GM12874 (cell line): Measurements from ENCODE around the gene UGCG.

Experiments
- TF ChIP-seq, protein P1 (sequence below): IDR thresholded peaks from 2 replicates; pipeline ENCODE4 v1.5.1; 2011; ENCODE audit warnings: low read depth, mild to moderate bottlenecking, control low read depth, low read length, moderate library complexity; ENCODE audit not compliant: insufficient read depth

UGCG gene

DNA sequence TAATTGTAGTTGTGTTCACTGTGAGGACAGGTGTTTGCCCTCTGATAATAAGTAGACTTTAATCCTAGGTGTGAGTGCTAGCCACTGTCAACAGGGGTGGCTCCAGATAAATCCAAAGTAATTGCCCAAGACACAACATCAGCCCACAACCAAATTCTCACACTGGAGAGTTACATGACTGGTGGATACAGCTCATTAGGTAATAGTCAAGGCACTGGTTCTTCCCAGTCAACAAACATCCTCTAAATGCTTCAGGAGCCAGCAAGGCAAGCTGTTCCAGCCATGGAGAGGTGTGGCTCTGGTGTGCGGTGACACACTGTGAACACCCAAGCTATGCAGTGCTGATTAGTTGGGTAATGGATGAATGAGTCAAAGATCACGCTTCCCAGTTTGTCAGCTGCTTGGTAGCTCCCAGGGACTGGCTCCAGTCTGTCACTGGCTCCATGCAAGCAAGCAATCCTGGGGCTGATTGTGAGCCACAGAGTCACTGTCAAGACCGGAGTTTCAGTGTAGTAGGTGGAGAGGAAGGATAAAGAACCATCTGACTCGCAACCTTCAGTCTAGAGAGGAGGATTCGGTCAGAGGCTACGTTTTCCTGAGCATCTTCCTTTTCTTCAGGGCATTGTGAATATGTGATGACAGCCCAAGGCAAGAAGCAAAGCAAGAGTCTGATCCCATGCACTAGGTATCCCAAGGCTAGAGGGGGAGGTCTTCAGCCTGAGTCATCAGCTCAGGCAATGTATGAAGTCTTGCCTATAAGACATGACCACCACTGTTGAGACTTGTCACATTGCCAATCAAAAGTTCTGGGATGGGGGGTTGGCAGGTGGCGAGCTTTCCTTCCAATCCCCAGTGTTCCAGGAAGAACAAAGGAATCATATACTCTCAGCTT, 63.1 kb downstream of the UGCG start:
- TF ChIP-seq, protein P1, sequence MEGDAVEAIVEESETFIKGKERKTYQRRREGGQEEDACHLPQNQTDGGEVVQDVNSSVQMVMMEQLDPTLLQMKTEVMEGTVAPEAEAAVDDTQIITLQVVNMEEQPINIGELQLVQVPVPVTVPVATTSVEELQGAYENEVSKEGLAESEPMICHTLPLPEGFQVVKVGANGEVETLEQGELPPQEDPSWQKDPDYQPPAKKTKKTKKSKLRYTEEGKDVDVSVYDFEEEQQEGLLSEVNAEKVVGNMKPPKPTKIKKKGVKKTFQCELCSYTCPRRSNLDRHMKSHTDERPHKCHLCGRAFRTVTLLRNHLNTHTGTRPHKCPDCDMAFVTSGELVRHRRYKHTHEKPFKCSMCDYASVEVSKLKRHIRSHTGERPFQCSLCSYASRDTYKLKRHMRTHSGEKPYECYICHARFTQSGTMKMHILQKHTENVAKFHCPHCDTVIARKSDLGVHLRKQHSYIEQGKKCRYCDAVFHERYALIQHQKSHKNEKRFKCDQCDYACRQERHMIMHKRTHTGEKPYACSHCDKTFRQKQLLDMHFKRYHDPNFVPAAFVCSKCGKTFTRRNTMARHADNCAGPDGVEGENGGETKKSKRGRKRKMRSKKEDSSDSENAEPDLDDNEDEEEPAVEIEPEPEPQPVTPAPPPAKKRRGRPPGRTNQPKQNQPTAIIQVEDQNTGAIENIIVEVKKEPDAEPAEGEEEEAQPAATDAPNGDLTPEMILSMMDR = no peak

DNA sequence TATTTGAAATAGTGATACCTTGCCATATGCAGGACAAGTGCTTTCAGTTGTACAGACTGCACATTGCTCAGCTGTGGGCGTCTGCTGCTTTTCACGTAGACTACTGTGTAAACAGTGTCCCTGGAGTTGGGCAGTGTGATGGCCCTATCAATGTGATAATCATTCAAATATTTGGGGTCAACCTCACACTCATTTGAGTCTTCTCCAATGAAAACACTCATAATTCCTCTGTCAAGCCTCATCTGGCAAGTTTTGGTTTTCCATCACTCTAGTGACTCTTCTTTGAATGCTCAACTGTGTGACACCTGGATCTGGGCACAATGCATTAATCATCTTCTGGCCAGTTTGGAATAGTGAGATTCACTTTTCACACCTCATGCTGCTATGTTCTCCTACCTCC, 64.4 kb downstream of the UGCG start:
- TF ChIP-seq, protein P1 = no peak

DNA sequence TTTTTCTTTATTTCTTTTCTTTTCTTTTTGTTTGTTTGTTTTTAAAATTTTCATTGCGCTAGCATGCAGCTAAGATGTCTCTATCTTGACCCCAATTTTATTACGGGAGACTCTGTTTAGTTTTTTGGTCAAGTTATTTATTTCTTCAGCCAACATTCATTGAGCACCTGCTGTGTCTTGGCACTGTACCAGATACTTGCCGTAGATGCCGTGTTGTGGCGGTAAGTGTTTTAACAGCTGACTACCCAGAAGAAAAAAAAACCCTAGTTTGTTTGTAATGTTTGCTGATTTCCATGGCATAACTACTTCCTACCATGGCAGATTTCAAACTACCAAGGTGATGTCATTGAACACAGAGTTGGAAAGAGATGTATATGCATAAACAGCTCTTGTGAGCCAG, 65.0 kb downstream of the UGCG start:
- TF ChIP-seq, protein P1 = no peak

DNA sequence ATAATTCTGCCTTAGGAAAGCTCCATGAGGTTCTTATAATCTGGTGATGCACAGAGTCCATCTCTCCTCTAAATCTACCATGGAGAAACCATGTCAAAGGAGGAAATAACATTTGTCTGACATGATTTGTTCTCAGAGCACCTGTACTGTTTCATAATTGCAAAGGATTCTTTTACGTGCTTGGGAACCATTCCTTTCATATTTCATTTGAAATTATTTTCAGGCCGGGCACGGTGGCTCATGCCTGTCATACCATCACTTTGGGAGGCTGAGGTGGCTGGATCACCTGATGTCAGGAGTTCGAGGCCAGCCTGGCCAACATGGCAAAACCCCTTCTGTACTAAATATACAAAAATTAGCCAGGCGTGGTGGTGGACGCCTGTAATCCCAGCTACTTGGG, 65.4 kb downstream of the UGCG start:
- TF ChIP-seq, protein P1 = no peak

DNA sequence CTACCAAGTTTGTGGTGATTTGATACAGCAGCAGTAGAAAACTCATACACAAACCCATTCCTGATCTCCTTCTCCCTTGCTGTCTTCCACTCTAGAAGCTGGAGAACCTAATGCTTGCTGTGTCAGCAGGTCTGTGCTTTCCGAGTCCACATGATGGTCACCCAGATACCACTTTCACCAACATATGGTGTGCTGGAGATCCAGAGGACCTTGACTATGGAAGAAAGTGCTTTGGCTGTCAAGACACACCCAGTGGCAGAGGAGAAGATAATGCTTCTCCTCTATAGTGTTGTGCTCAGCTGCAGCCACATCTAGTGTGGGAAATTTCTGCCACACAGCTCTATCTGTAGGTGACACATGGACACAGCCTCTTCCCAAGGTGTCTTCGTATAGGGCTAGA, 67.4 kb downstream of the UGCG start:
- TF ChIP-seq, protein P1 = no peak

DNA sequence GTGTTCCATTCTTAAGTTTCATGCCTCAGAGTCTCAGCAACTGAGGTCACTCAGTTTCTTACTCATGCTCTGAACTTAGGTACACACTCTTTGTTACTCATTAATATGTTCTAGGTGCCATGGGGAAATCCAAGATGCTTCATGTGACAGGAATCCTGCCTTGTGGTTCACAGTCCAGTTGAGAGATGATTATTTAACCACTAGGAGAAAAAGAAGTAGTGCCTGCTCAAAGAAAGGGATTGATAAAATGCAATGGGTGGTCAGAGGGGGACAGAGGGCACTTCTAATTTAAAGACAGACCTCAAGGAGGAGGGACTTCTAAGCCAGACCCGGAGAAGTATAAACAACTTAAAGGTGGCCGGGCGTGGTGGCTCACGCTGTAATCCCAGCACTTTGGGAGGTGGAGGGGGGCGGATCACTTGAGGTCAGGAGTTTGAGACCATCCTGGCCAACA, 69.0 kb downstream of the UGCG start:
- TF ChIP-seq, protein P1 = no peak

DNA sequence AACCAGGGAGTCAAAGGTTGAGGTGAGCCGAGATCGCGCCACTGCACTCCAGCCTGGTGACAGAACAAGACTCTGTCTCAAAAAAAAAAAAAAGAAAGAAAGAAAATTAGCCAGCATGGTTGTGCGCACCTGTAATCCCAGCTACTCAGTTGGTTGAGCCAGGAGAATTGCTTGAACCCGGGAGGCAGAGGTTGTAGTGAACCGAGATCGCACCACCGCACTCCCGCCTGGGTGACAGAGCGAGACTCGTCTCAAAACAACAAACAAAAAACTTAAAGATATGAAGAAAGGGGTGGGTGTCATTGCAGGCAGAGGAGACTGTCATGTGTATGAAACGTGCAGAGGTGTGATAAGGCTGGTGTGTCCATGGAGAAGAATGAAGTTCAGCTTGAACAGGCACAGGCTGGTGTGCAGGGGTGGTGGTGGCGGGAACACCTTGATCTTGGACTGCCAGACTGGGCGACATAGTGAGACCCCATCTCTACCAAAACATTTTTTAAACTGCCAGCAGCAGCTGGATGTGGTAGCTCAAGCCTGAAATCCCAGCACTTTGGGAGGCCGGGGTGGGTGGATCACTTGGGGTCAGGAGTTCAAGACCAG, 69.6 kb downstream of the UGCG start:
- TF ChIP-seq, protein P1 = no peak
